K562 (cell line): Measurements from ENCODE around the gene CEP170. TPM values are rescaled to one million over a fixed set of nuclear protein-coding genes. Genes with fewer than 3 reads are reported as not detected.

Experiments used
- BHLHE40 ChIP-seq: IDR thresholded peaks from 2 replicates; pipeline ENCODE4 v1.6.1; 2011; ENCODE audit warnings: low read length, improper control_type of control experiment
- EP300 ChIP-seq: IDR thresholded peaks from 2 replicates; pipeline ENCODE4 v1.6.1; 2012; ENCODE audit warnings: low read length, improper control_type of control experiment
- GATAD2B ChIP-seq: fragments of 450-650 bp; IDR thresholded peaks from 2 replicates; pipeline ENCODE4 v1.6.1; 2017; ENCODE audit warnings: mild to moderate bottlenecking, borderline replicate concordance
- JUN ChIP-seq, 2 experiments: sonication (generic) in 1 of 2; formaldehyde crosslinking in 1 of 2; IDR thresholded peaks; 2 replicates each; pipeline versions ENCODE4 v1.6.1 to v1.8.0; 2012 to 2022; ENCODE audit warnings: borderline replicate concordance in 2 of 2, mild to moderate bottlenecking in 2 of 2, improper control_type of control experiment in 1 of 2, low read depth in 1 of 2, low read length in 1 of 2, missing genetic modification reagents in 1 of 2
- JUND ChIP-seq, 2 experiments: IDR thresholded peaks; 2 replicates in 1 of 2; 3 replicates in 1 of 2; pipeline ENCODE4 v1.6.1; 2011; ENCODE audit warnings: borderline replicate concordance in 2 of 2, low read depth in 2 of 2, low read length in 2 of 2, improper control_type of control experiment in 1 of 2, missing biosample characterization in 1 of 2, missing genetic modification characterization in 1 of 2, missing genetic modification reagents in 1 of 2
- MCM2 ChIP-seq: fragments of 450-650 bp; IDR thresholded peaks from 2 replicates; pipeline ENCODE4 v1.6.1; 2017; ENCODE audit warnings: low read depth, mild to moderate bottlenecking
- POLR2AphosphoS2 ChIP-seq: IDR thresholded peaks from 2 replicates; pipeline ENCODE4 v1.6.1; 2012; ENCODE audit warnings: low read length, improper control_type of control experiment
- RBM22 ChIP-seq: fragments of 200-400 bp; formaldehyde crosslinking; IDR thresholded peaks from 2 replicates; pipeline ENCODE4 v1.6.1; 2018; ENCODE audit warnings: low read length, low read depth; ENCODE audit not compliant: poor library complexity, severe bottlenecking
- TEAD4 ChIP-seq, 2 experiments: sonication (generic) in 1 of 2; formaldehyde crosslinking in 1 of 2; IDR thresholded peaks; 2 replicates each; pipeline versions ENCODE4 v1.6.1 to v1.8.0; 2012 to 2022; ENCODE audit warnings: borderline replicate concordance in 1 of 2, inconsistent platforms in 1 of 2, low read length in 1 of 2, mild to moderate bottlenecking in 1 of 2, missing genetic modification reagents in 1 of 2
- ZNF584 ChIP-seq: fragments of 200-800 bp; sonication (Bioruptor generic); IDR thresholded peaks from 2 replicates; pipeline ENCODE4 v1.6.1; 2016; ENCODE audit warnings: low read depth, mild to moderate bottlenecking, missing genetic modification characterization, missing compliant biosample characterization
- polyA plus RNA-seq, 8 experiments: library from polyadenylated mRNA; depleted of rRNA in 4 of 8; stranded (reverse) in 5 of 8; unstranded in 3 of 8; fragments of >200 nt; fragmentation: Nextera tagmentation in 2 of 8; fragmentation: Illumina TruSeq in 1 of 8; extraction: Ambion mirVana in 2 of 8; extraction: Trizol in 1 of 8; gene quantifications; 2 replicates each; pipeline versions ENCODE4 v1.2.1 to v1.2.3, GENCODE V29; 2011 to 2014; ENCODE audit warnings: inconsistent platforms in 1 of 8, missing spikeins in 1 of 8
- total RNA-seq, 7 experiments: library from RNA; depleted of rRNA in 6 of 7; stranded (reverse); fragments of >200 nt in 6 of 7; fragmentation: Illumina TruSeq in 2 of 7; extraction: Trizol in 2 of 7; gene quantifications; 2 replicates each; pipeline versions ENCODE4 v1.2.1 to v1.2.3, GENCODE V29; 2011 to 2021; ENCODE audit warnings: low replicate concordance in 1 of 7
- TF ChIP-seq, protein P1 (sequence below): fragments of 250-450 bp; sonication (Bioruptor Pico); IDR thresholded peaks from 2 replicates; pipeline ENCODE4 v1.4.0; 2020
- TF ChIP-seq, protein P2 (sequence below): fragments of 450-650 bp; IDR thresholded peaks from 2 replicates; pipeline ENCODE4 v1.6.1; 2017; ENCODE audit warnings: antibody characterized with exemption
- TF ChIP-seq, protein P3 (sequence below), 2 experiments: IDR thresholded peaks in 1 of 2; conservative IDR thresholded peaks in 1 of 2; 2 replicates each; pipeline ENCODE4 v1.6.1; 2016; ENCODE audit warnings: low read depth in 2 of 2, mild to moderate bottlenecking in 1 of 2, missing compliant biosample characterization in 1 of 2, missing genetic modification characterization in 1 of 2, moderate library complexity in 1 of 2

The CEP170 gene
- total and polyA plus RNA-seq, 9 of the 15 experiments (the other 6 are each of a cell fraction or from before 2014, with no cell fraction given) = 22.6 to 110 (median 68.5) TPM

DNA sequence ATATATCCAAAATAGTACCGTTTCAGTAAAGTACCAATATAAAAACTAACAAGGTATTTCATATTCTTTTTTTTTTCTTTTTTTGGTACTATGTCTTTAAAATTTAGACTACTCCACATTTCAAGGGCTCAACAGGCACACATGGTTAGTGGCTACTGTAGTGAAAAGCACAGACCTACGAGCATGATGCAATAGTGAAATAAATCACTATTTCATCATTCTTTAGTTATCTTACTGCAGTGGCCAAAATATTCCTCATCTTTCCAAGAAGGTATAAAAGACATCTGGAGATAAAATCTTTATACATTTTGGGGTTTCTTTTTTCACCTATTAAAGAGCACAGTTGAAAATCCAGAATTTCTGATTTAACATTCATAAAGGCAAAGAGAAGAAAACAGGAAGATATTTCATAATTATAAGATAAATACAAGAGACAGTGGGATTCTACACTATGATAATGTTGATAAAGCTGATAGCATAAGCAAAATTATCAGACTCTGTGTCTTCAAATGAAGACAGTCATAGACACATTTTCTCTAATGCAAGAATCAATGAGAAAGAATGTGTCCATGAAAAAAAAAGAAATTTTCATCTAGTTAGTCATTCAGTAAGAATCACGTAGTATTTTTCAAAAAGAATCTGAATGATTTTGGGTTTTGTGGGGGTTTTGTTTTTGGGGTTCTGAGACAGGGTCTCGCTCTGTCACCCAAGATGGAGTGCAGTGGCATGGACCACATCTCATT is 41.9 kb downstream of the CEP170 start (continued):
- TF ChIP-seq, protein P1, sequence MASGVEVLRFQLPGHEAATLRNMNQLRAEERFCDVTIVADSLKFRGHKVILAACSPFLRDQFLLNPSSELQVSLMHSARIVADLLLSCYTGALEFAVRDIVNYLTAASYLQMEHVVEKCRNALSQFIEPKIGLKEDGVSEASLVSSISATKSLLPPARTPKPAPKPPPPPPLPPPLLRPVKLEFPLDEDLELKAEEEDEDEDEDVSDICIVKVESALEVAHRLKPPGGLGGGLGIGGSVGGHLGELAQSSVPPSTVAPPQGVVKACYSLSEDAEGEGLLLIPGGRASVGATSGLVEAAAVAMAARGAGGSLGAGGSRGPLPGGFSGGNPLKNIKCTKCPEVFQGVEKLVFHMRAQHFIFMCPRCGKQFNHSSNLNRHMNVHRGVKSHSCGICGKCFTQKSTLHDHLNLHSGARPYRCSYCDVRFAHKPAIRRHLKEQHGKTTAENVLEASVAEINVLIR (CRISPR knock-in tag) = no peak
- TF ChIP-seq JUND (IDR thresholded peaks at IDR 0.05; ENCODE audit: borderline replicate concordance, low read depth, low read length) (peak; percentile 79), JUND (tag; IDR thresholded peaks at IDR 0.05; ENCODE audit: borderline replicate concordance, low read depth, low read length) (peak; percentile 47; the same call in 2 of the 3 replicates), BHLHE40 (no peak), GATAD2B (no peak), EP300 (peak; percentile 46; the same call in 1 of the 2 replicates), JUN (IDR thresholded peaks at IDR 0.05; ENCODE audit: borderline replicate concordance, low read depth, low read length) (peak; percentile 58; the same call in 1 of the 2 replicates), JUN (CRISPR knock-in tag; IDR thresholded peaks at IDR 0.05; ENCODE audit: borderline replicate concordance) (no peak), POLR2AphosphoS2 (no peak), ZNF584 (CRISPR knock-in tag) (peak; percentile 81), RBM22 (no peak), MCM2 (no peak), TEAD4 (IDR thresholded peaks at IDR 0.05; ENCODE audit: low read length) (peak; percentile 28; the same call in 1 of the 2 replicates), TEAD4 (CRISPR knock-in tag; IDR thresholded peaks at IDR 0.05; ENCODE audit: borderline replicate concordance) (no peak)
- TF ChIP-seq, protein P2, sequence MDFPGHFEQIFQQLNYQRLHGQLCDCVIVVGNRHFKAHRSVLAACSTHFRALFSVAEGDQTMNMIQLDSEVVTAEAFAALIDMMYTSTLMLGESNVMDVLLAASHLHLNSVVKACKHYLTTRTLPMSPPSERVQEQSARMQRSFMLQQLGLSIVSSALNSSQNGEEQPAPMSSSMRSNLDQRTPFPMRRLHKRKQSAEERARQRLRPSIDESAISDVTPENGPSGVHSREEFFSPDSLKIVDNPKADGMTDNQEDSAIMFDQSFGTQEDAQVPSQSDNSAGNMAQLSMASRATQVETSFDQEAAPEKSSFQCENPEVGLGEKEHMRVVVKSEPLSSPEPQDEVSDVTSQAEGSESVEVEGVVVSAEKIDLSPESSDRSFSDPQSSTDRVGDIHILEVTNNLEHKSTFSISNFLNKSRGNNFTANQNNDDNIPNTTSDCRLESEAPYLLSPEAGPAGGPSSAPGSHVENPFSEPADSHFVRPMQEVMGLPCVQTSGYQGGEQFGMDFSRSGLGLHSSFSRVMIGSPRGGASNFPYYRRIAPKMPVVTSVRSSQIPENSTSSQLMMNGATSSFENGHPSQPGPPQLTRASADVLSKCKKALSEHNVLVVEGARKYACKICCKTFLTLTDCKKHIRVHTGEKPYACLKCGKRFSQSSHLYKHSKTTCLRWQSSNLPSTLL = no peak
- TF ChIP-seq, protein P3, sequence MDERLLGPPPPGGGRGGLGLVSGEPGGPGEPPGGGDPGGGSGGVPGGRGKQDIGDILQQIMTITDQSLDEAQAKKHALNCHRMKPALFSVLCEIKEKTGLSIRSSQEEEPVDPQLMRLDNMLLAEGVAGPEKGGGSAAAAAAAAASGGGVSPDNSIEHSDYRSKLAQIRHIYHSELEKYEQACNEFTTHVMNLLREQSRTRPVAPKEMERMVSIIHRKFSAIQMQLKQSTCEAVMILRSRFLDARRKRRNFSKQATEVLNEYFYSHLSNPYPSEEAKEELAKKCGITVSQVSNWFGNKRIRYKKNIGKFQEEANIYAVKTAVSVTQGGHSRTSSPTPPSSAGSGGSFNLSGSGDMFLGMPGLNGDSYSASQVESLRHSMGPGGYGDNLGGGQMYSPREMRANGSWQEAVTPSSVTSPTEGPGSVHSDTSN (CRISPR knock-in tag; IDR thresholded peaks at IDR 0.05; ENCODE audit: low read depth) = no peak
- TF ChIP-seq, protein P3 (tag; conservative IDR thresholded peaks at IDR 0.05; ENCODE audit: low read depth) = peak; percentile 78
